HG03571 (cell line): ENCODE results near the gene RNF125.
"Not testable (repeated sequence)": the region's sequence is repeated elsewhere in the genome, so short reads cannot be mapped to it uniquely, and the experiment has no call there.

Experiments
- ATAC-seq: cut with Tn5 transposase; IDR thresholded peaks from one replicate; pipeline ENCODE4 v1.9.1; 2021; ENCODE audit not compliant: unreplicated experiment

The RNF125 gene

DNA sequence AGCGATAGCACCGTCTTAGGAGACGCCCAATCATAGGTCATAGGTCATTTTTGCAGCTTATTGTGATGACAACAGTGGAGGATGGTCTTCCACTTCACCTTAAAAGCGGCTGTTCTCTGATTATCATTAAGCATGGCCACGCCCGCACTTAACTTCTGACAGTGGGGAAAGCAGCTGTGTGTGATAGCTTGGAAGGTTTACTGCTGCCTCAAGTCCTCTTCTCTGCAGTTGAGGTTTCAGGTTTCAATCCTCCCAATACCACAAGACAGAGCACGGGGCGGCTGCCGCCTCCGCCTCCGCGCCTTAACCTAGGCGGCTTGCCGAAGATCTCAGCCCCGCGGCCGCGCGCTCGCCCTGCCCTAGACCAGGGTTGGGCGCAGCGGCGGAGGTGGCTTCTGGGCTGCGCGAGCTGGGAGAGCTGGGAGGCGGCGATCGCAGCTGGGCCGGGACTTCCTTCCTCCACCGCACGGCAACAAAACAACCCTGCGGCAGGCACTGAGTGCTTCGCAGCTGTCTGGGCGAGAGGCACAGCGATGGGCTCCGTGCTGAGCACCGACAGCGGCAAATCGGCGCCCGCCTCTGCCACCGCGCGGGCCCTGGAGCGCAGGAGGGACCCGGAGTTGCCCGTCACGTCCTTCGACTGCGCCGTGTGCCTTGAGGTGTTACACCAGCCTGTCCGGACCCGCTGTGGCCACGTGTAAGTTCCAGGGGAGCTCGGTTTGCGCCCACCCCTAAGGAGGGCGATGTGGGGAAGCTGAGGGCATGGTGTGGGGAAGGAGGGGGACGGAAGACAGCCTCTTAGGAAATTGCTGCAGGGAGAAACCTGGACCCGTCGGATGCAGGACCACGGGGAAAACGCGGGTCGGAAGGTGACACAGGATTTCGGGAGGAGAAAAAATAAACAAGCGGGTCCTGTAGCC, at the start of gene RNF125:
Gene RNF125 (plus strand): TSS at position 495 of the 920 bp plus-strand sequence. CDS start 39 bp downstream, at position 534.
- peak; percentile 73 for ATAC-seq

DNA sequence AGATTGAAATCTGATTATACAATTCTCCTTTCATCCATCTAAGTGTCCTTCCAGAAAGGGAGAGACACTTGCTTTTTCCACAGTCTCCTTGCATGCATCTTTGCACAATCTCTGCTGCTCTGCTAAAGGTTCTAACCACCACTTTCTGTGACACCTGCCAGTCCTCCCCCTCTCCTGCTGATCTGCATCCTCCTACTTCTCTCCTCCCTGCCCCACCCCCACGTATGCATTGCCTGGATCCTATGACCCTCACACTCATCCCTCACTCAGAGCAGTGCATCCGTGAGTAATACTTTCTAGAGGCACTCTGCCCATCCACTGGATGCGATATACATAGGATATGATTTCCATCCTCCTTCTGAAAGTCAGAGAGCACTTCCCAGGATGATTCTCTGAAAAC, 48.0 kb upstream of the RNF125 start:
- ATAC-seq, result no peak

DNA sequence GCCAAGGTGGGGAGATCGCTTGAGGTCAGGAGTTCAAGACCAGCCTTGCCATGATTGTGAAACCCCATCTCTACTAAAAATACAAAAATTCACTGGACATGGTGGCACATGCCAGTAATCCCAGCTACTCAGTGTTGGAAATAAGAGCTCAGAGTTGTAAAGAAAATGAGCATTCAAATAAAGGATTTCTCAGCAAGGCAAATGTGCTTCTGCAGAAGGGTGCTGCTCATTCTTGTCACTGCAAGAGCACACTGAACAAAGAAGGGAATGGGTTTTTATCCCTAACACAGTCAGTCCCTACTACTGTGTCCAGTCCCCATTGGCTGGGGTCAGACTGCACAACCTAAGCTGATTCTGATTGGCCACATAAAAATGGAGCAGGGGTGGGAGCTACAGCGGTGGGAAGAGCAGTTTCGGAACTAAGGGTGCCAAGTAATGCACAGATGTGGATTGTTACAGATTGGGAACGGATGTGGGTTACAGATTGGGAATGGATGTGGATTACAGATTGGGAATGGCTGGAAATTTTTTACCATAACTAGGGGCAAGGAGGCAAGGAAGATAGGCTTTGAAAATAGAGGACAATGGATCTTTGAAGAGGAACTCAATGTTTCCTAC, 44.6 kb upstream of the RNF125 start:
- ATAC-seq, result no peak

DNA sequence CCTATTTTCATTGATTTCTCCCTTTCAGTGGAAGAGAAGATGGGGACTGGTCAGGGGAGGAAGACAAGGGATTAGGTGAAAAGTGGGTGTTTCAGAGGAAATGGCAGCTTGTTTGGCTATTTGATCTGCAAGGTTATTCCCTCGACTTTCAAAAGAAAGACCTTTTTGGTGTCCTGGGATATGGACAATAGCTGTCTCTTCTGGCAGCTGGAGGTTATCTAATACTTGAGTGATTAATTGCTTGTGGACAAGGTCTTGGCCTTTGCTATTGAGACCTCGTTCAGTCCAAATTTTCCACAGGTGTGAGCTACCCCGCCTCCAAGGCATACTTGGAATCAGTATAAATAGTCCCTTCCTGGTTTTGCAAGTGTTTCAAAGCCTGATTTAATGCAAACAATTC, 42.4 kb upstream of the RNF125 start:
- no peak for ATAC-seq

DNA sequence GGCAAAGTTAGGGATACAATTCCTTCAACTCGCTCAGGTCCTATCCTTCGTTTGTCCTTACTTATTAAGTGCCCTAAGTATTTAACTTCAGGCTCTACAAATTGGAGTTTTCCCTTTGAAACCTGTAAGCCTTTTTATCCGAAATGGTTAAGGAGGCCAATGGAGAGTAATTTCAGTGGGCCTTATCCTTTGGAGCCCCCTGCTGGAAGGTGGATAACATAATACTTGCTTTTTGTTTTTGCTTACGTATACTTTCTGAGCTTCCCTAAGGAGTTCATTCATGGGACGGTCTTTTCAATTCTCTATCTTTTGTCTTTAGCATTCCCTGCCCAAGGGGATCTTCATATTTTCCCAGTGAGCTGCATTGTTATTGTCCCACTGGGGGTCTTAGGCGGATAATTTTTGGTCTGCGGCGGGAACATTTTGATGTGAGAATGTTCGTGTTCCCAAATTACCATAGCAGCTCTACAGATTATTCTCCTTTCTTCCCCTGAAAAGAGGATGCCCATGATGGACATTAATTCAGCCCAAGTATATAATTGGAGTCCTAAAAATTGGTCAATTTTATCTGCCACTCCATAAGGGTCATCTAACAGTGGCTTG, 41.3 kb upstream of the RNF125 start:
- no peak for ATAC-seq

DNA sequence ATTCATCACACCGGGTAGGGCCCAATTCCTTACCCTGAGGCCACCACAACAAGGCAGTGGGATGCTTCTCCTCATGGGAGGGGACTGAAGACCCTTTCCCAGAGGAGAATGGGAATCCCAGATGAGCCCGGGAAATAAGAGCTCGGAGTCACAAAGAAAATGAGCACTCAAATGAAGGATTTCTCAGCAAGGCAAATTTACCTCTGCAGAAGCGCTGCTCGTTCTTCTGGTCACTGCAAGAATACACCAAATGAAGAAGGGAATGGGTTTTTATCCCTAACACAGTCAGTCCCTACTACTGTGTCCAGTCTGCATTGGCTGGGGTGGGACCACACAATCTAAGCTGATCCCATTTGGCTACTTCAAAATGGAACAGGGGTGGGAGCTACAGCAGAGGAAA, 40.0 kb upstream of the RNF125 start:
- ATAC-seq, result no peak

DNA sequence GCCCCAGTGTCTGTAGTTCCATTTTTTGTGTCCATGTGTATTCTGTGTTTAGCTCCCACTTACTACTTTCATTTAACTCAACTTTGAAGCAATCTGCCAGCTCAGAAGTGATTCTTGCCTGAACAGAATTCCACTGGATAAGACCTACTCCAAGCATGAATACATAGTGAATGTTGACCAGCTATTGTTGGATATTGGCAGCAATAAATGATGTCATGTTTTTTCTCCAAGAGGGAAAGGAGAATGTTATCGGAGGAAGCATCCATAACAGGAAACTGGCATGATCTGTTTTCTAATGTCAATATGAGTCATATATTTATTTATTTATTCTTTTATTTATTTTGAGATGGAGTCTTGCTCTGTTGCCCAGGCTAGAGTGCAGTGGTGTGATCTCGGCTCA, 38.9 kb upstream of the RNF125 start:
- no peak for ATAC-seq

DNA sequence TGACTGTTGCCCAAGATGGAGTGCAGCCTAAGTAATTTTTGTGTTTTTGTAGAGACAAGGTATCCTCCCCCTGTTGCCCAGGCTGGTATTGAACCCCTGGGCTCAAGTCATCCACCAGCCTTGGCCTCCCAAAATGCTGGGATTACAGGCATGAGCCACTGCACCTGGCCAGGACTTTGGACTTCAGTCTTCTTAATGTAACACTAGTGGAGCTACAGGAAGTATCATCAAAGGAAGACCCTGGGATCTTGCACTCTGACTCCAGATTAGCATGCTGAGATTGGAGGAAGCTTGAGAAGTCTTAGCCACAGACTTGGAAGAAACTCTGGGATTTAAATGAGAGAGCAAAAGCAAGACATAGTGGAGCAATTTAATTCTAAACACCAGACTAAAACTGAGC, 37.8 kb upstream of the RNF125 start:
- no peak for ATAC-seq

DNA sequence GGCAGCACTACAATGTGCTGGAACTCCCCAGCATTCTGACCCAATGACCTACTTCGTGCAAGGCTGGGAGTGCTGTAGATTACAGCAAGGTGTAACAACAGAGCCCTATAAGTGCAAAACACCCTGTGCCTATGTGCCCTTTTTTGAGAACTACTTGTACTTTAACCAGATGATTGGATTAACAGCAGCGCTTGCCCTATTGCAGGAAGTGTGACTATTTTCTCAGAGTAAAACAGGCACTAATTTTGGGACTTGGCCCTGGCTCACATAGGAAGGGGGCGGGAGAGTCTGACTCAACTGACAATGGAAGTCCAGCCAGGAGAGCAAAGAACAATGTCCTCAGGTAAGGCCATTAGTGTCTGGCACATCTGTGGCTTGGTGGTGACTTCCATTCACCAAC, 35.6 kb upstream of the RNF125 start:
- ATAC-seq, result no peak

DNA sequence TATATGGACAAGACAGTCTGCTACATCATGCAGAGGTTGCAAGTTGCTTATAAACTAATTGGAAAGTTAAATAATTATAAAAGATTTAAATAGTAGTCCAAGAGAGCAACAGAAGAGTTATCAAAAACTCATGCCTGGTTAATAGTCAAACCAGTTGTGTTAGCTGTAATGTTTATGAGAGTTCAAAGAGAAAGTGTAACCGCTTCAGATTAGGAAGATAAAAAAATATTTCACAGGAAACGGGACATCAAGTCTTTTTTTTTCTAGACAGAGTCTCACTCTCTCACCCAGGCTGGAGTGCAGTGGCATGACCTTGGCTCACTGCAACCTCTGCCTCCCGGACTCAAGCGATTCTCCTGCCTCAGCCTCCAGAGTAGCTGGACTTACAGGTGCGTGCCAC, 34.6 kb upstream of the RNF125 start:
- ATAC-seq, result no peak

DNA sequence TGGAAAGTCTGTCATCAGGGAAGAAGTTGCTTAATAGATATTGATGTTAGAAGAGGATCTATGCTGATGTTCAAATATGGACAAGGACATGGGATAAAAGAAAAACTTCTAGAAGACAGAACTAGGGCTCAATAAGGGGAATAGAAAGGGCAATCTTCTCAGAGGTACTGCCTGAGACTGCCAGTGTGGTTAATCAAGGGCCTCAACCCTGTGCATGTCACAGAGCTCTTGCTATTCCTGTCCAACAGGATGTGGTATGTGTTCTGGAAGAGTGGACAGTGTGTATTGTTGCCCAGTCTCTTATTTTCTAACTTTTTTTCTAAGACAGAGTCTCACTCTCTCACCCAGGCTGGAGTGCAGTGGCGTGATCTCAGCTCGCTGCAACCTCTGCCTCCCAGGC, 27.8 kb upstream of the RNF125 start:
- peak; percentile 100 for ATAC-seq

DNA sequence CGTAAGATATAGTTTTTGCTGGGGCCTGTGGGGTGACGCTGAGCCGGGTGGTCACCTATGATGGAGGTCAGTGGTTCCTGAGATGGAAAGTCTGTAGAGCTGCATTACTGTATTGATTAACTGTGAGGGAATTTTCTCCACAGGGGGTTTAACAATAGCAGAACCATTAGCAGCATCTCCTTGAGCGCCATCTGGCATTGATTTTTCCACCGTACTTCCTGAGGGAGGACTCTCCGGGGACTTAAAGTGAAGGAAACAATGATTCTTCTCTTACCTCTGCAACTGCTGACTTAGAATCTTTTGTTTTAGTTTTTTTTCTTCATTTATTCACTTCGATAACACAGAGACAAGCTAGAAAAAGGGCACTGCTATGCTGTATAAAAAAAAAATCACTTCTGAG, 22.6 kb upstream of the RNF125 start:
- no peak for ATAC-seq

DNA sequence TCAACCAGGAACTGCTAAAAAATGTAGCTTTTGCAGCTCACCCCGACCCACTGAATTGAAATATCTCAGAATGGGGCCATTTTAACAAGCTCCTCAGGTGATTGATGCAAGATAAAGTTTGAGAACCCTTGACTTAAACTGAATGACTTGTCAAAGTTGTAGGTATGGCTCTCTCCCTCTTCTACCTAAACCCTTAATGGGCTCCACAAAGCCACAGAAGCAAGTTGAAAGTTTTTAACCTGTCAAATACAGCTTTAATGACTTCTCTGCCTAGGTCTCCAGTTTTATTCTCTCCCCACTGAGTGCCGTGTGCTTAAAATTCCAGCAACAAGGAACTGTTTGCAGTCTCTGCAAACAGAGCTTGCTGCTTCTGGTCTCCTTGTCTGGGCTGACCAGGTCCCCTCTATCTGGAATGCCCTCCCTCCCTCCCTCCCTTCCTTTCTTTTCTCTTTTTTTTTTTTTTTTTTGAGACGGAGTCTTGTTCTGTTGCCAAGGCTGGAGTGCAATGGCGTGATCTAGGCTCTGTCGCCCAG, 19.7 kb upstream of the RNF125 start:
- no peak for ATAC-seq

DNA sequence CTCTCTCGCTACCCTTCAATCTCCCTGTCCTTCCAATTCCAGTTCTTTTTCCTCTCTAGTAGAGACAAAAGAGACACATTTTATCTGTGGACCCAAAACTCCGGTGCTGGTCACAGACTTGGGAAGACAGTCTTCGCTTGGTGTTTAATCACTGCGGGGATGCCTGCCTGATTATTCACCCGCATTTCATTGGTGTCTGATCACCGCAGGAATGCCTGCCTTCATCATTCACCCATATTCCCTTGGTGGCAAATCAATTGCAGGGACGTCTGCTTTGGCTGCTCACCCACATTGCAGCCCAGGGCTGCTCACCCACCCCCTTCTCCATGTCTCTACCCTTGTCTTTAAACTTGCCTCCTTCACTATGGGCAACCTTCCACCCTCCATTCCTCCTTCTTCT, 17.5 kb upstream of the RNF125 start:
- ATAC-seq, result not testable (repeated sequence)

DNA sequence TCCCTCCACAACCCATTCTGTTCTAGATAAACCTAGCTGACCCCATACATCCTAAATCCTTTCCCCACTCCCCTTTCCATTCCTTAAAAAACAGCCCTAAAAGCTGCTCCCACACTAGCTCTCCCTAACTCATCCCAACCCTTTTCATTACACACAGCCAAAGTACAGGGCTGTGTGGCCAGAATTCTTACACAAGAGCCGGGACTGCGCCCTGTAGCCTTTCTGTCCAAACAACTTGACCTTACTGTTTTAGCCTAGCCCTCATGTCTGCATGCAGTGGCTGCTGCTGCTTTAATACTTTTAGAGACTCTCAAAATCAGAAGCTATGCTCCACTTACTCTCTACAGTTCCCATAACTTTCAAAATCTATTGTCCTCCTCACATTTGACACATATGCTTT, 14.8 kb upstream of the RNF125 start:
- ATAC-seq, result not testable (repeated sequence)

DNA sequence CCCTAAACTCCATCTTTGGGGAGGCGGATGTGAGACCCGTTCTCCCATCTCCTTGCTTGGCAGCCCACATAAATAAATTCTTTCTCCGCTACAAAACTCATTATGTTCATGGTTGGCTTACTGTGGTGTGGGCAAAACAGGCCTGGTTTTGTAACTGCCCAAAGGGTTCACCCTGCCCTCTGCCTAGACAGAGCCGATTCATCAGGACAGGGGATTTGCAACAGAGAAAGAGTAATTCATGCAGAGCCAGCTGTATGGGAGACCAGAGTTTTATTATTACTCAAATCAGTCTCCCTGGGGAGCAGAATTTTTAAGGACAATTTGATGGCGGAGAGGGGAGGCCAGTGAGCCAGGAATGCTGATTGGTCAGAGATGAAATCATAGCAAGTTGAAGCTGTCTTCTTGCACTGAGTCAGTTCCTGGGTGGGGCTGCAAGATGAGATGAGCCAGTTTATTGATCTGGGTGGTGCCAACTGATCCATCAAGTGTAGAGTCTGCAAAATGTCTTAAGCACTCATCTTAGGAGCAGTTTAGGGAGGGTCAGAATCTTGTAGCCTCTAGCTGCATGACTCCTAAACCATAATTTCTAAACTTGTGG, 8.4 kb upstream of the RNF125 start:
- no peak for ATAC-seq

DNA sequence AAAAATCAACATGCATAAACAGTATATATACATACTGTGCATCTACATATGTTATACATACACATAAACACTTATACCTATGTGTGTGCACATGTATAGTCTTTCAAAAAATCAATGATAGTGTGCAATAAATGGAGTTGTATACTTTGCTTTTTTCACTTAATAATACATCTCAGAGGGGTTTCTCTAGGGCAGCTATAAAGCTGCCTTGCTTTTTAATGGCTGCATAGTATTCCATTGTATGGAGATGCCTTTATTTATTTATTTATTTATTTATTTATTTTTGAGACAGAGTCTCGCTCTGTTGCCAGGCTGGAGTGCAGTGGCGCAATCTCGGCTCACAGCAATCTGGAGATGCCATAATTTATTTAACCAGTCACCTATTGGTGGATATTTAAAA, 7.4 kb upstream of the RNF125 start:
- no peak for ATAC-seq

DNA sequence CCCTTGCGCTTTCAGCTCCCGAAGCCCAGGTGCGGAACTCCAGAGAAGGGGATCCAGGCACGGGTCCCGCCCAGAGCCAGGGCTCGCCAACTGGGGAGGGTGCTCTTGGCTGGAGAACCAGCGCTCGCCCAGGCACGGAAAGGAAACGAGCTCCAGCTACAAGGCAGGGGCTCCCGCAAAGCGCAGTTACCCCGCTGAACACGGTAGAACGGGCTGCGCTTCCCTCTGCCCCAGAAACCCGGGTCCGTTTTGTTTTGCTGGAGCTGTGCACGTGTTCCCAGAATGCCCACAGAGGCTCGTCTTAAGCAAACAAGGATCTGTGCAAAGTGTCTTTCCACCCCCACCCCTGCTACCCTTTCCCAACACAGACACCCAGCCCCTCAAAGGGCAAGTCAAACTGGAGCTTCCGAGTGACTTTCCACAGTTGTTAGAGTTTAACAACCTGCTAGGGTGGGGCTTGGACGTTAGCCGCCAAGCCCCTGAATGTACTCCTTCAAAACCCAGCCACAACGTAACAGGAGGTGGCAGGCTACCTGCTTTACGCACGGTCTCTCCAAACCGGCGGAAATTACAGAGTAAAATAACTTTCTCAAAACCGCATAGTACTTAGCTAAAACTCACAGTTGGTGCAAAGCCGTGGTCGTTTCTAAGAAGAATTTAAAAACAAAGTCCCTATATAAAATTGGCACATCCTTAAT, 775 bp downstream of the RNF125 start:
- peak; percentile 28 for ATAC-seq

DNA sequence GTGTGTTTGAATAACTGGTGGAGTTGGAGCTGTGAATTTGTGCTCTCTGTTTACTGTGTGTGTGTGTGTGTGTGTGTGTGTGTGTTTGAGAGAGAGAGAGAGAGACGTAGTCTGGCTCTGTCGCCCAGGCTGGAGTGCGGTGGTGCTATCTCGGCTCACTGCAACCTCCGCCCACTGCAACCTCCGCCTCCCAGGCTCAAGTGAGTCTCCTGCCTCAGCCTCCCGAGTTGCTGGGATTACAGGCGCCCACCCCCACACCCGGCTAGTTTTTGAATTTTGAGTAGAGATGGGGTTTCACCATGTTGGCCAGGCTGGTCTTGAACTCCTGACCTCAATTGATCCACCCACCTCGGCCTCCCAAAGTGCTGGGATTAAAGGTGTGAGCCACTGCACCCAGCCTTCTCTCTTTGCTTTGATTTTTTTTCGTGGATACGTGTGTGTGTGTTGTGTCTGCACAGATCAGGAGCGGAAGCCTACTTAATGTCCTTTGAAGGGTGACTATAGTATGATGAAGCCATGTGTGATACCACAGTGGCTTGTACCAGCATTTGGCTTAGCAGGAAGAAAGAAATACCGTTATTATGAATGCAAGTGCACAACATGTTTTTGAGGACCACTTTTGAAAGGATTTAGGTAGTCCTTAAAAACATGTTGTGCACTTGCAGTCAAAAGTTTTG, 1.5 kb downstream of the RNF125 start:
- not testable (repeated sequence) for ATAC-seq
